Lower leg skin (tissue), 4 donors: ENCODE results near the gene BICRA. TPM values are rescaled to one million over a fixed set of nuclear protein-coding genes. Genes with fewer than 3 reads are reported as not detected.
"Not testable (repeated sequence)": the region's sequence is repeated elsewhere in the genome, so short reads cannot be mapped to it uniquely, and the experiment has no call there.

Source experiments
- DNase-seq, 2 donors: peaks; one replicate each; pipeline ENCODE4 v3.0.0-alpha.2; 2019; ENCODE audit warnings: low spot score in 2 of 2
- H3K4me3 ChIP-seq: fragments of 200-600 bp; sonication (generic); 2 replicates; pipeline ENCODE4 v1.5.1; 2017; ENCODE audit warnings: mild to moderate bottlenecking, low read depth; ENCODE audit not compliant: poor library complexity, severe bottlenecking
- CTCF ChIP-seq, 3 donors: fragments of 450-650 bp; IDR thresholded peaks; one replicate each; pipeline ENCODE4 v1.5.1; 2016; ENCODE audit warnings: antibody characterized with exemption in 3 of 3, mild to moderate bottlenecking in 3 of 3, moderate library complexity in 2 of 3
- POLR2A ChIP-seq, 2 donors: fragments of 450-650 bp; IDR thresholded peaks; one replicate each; pipeline ENCODE4 v1.6.1; 2016 to 2017; ENCODE audit warnings: antibody characterized with exemption in 2 of 2, mild to moderate bottlenecking in 1 of 2, moderate library complexity in 1 of 2
- WGBS, 2 donors: methylation state at CpG; one replicate each; pipeline ENCODE4 v1.1.5; 2018; 5-methylcytosine and 5-hydroxymethylcytosine counted together
- intact Hi-C: fragments of 100-400 bp; cut with DNase I; formaldehyde crosslinking; loops from one replicate; pipeline ENCODE4 v1.15.0; 2023; ENCODE audit warnings: low total_unique reads
- total RNA-seq, 4 donors: library from RNA; depleted of rRNA; stranded (reverse); fragments of >200 nt; gene quantifications; one replicate each; pipeline ENCODE4 v1.1.0, GENCODE V29; 2016

BICRA gene
- total RNA-seq, 4 donors from 2014 or later: 12.5 to 25.4 (median 18.4) TPM

- no peak for TF ChIP-seq CTCF (IDR thresholded peaks at IDR 0.05)
- TF ChIP-seq POLR2A (IDR thresholded peaks at IDR 0.05): no peak
- no peak for DNase-seq
- intact Hi-C loops: no loop called here
- H3K4me3 ChIP-seq: no peak overlapping the region
- WGBS, 2 donors: 82 to 90% methylated on average over 6 of the region's 6 CpGs
Observed at GRCh38 chr19:47660435-47660832, 51.5 kb downstream of the BICRA start.

GRCh38 chr19:47661161-47661560 is 52.2 kb downstream of the BICRA start:
- no peak overlapping the region for H3K4me3 ChIP-seq
- intact Hi-C loops: no loop called here
- no peak for TF ChIP-seq CTCF (IDR thresholded peaks at IDR 0.05)
- no peak for TF ChIP-seq POLR2A (IDR thresholded peaks at IDR 0.05)
- no peak for DNase-seq
- 86 to 90% methylated on average over 16 of the region's 16 CpGs for WGBS, 2 donors

GRCh38 chr19:47661611-47662010 is 52.7 kb downstream of the BICRA start:
- H3K4me3 ChIP-seq: no peak overlapping the region
- 90 to 96% methylated on average over 4 of the region's 4 CpGs for WGBS, 2 donors
- intact Hi-C loops: no loop called here
- TF ChIP-seq POLR2A (IDR thresholded peaks at IDR 0.05): no peak
- no peak for TF ChIP-seq CTCF (IDR thresholded peaks at IDR 0.05)
- DNase-seq: no peak

GRCh38 chr19:47663435-47663910 is 54.5 kb downstream of the BICRA start:
- TF ChIP-seq CTCF (IDR thresholded peaks at IDR 0.05) (no peak), POLR2A (IDR thresholded peaks at IDR 0.05) (no peak)
- intact Hi-C loops: no loop called here
- no peak overlapping the region for H3K4me3 ChIP-seq
- WGBS, 2 donors: 53 to 58% methylated on average over 3 of the region's 3 CpGs
- DNase-seq: no peak

- DNase-seq: peak; percentile 89 to 93
- 61 to 67% methylated on average over 24 of the region's 24 CpGs for WGBS, 2 donors
- no peak overlapping the region for H3K4me3 ChIP-seq
- intact Hi-C loops: no loop called here
- TF ChIP-seq POLR2A (IDR thresholded peaks at IDR 0.05): no peak
- TF ChIP-seq CTCF (IDR thresholded peaks at IDR 0.05): no peak
Observed at GRCh38 chr19:47663911-47664771, 55.2 kb downstream of the BICRA start.

GRCh38 chr19:47668556-47668955 is 59.6 kb downstream of the BICRA start:
- intact Hi-C loops, H3K4me3 ChIP-seq, DNase-seq: not testable (repeated sequence)
- WGBS, 2 donors: 90 to 91% methylated on average over 13 of the region's 13 CpGs
